K562 (cell line): Measurements from ENCODE around the gene FDPS. TPM values are rescaled to one million over a fixed set of nuclear protein-coding genes. Genes with fewer than 3 reads are reported as not detected.
A peak's percentile ranks its signal among the peaks of the same experiment; 100 is the strongest.

ENCODE experiments used
- CHD7 ChIP-seq: fragments of 200-600 bp; sonication (generic); IDR thresholded peaks from one replicate; pipeline ENCODE4 v1.6.1; 2012; ENCODE audit warnings: mild to moderate bottlenecking, low read depth, low read length, inconsistent platforms
- E2F8 ChIP-seq: fragments of 450-650 bp; IDR thresholded peaks from 2 replicates; pipeline ENCODE4 v1.7.1; 2018; ENCODE audit warnings: mild to moderate bottlenecking, low read depth; ENCODE audit not compliant: partially characterized antibody
- EP400 ChIP-seq: fragments of 450-650 bp; IDR thresholded peaks from 2 replicates; pipeline ENCODE4 v1.6.1; 2017; ENCODE audit warnings: antibody characterized with exemption, mild to moderate bottlenecking, moderate library complexity
- HCFC1 ChIP-seq: IDR thresholded peaks from 2 replicates; pipeline ENCODE4 v1.6.1; 2012; ENCODE audit warnings: low read depth, low read length, improper control_type of control experiment
- HOMEZ ChIP-seq: fragments of 250-450 bp; sonication (Bioruptor Pico); IDR thresholded peaks from 2 replicates; pipeline ENCODE4 v1.4.0; 2020; ENCODE audit warnings: mild to moderate bottlenecking, moderate library complexity
- MYBL2 ChIP-seq, 2 experiments: fragments of 450-650 bp in 1 of 2; sonication (generic) in 1 of 2; formaldehyde crosslinking in 1 of 2; IDR thresholded peaks; 2 replicates each; pipeline versions ENCODE4 v1.6.1 to v1.8.1; 2017 to 2022; ENCODE audit warnings: borderline replicate concordance in 1 of 2, inconsistent platforms in 1 of 2, low read depth in 1 of 2, mild to moderate bottlenecking in 1 of 2, missing genetic modification reagents in 1 of 2, moderate library complexity in 1 of 2
- RBM15 ChIP-seq: fragments of 200-400 bp; formaldehyde crosslinking; IDR thresholded peaks from 2 replicates; pipeline ENCODE4 v1.6.1; 2018; ENCODE audit warnings: mild to moderate bottlenecking, low read length, moderate library complexity; ENCODE audit not compliant: insufficient read depth
- RHOXF2B ChIP-seq: fragments of 250-450 bp; sonication (Bioruptor Pico); conservative IDR thresholded peaks from 2 replicates; pipeline ENCODE4 v1.5.1; 2021
- TBL1XR1 ChIP-seq, 2 experiments: IDR thresholded peaks; 2 replicates each; pipeline ENCODE4 v1.6.1; 2012; ENCODE audit warnings: improper control_type of control experiment in 2 of 2, low read length in 2 of 2, mild to moderate bottlenecking in 1 of 2
- ZBTB17 ChIP-seq: fragments of 450-650 bp; formaldehyde crosslinking; IDR thresholded peaks from 2 replicates; pipeline ENCODE4 v1.4.0; 2020; ENCODE audit warnings: mild to moderate bottlenecking
- ZSCAN32 ChIP-seq: fragments of 450-650 bp; formaldehyde crosslinking; IDR thresholded peaks from 2 replicates; pipeline ENCODE4 v1.4.0; 2020; ENCODE audit warnings: mild to moderate bottlenecking, moderate library complexity
- polyA plus RNA-seq, 8 experiments: library from polyadenylated mRNA; depleted of rRNA in 4 of 8; stranded (reverse) in 5 of 8; unstranded in 3 of 8; fragments of >200 nt; fragmentation: Nextera tagmentation in 2 of 8; fragmentation: Illumina TruSeq in 1 of 8; extraction: Ambion mirVana in 2 of 8; extraction: Trizol in 1 of 8; gene quantifications; 2 replicates each; pipeline versions ENCODE4 v1.2.1 to v1.2.3, GENCODE V29; 2011 to 2014; ENCODE audit warnings: inconsistent platforms in 1 of 8, missing spikeins in 1 of 8
- total RNA-seq, 7 experiments: library from RNA; depleted of rRNA in 6 of 7; stranded (reverse); fragments of >200 nt in 6 of 7; fragmentation: Illumina TruSeq in 2 of 7; extraction: Trizol in 2 of 7; gene quantifications; 2 replicates each; pipeline versions ENCODE4 v1.2.1 to v1.2.3, GENCODE V29; 2011 to 2021; ENCODE audit warnings: low replicate concordance in 1 of 7

The FDPS gene
- total and polyA plus RNA-seq, 9 of the 15 experiments (the other 6 are each of a cell fraction or from before 2014, with no cell fraction given): 247 to 884 (median 360) TPM

- TF ChIP-seq ZBTB17 (0 out of 2 replicates have a peak, but pooled peaks have one; percentile 22), RHOXF2B (no peak), RBM15 (no peak), MYBL2 (IDR thresholded peaks at IDR 0.05; ENCODE audit: low read depth) (no peak), MYBL2 (CRISPR knock-in tag; IDR thresholded peaks at IDR 0.05; ENCODE audit: borderline replicate concordance) (no peak), EP400 (peak; percentile 59; the same call in 1 of the 2 replicates), ZSCAN32 (no peak), TBL1XR1 (IDR thresholded peaks at IDR 0.05; ENCODE audit: low read length in 2 of 2) (no peak), HCFC1 (peak; percentile 48), E2F8 (peak; percentile 70), HOMEZ (CRISPR knock-in tag) (no peak), CHD7 (no peak)
Observed at GRCh38 chr1:155322953-155323728, 14.5 kb downstream of the FDPS start (continued).
